Muscle of leg (tissue), 11 donors: ENCODE results near the gene FBXW2. TPM values are rescaled to one million over a fixed set of nuclear protein-coding genes. Genes with fewer than 3 reads are reported as not detected.

Source experiments
- DNase-seq: peaks from one replicate; pipeline ENCODE4 v3.0.0; 2013
- H3K27ac ChIP-seq: one replicate; pipeline ENCODE4 v1.5.1; 2013; ENCODE audit warnings: mild to moderate bottlenecking, low read length, control low read depth
- H3K27me3 ChIP-seq: one replicate; pipeline ENCODE4 v1.6.1; 2013; ENCODE audit warnings: low read length; ENCODE audit not compliant: control insufficient read depth, insufficient read depth
- H3K36me3 ChIP-seq: one replicate; pipeline ENCODE4 v1.6.1; 2013; ENCODE audit warnings: low read length; ENCODE audit not compliant: control insufficient read depth, insufficient read depth
- H3K4me1 ChIP-seq: one replicate; pipeline ENCODE4 v1.6.1; 2013; ENCODE audit warnings: low read length; ENCODE audit not compliant: control insufficient read depth, insufficient read depth
- H3K4me3 ChIP-seq: one replicate; pipeline ENCODE4 v1.5.1; 2013; ENCODE audit warnings: low read length, control low read depth
- H3K9me3 ChIP-seq: replicated peaks from 2 replicates; pipeline ENCODE4 v1.6.1; 2013; ENCODE audit warnings: low read depth, low read length; ENCODE audit not compliant: control insufficient read depth
- WGBS: methylation state at CpG from one replicate; pipeline ENCODE4 v1.1.5; 2013; ENCODE audit warnings: missing lambda C conversion rate; ENCODE audit not compliant: insufficient coverage; 5-methylcytosine and 5-hydroxymethylcytosine counted together
- polyA plus RNA-seq, 8 donors: library from polyadenylated mRNA; unstranded; fragments of 120-200 nt; gene quantifications; one replicate each; pipeline versions ENCODE4 v1.2.1 to v1.2.3, GENCODE V29; 2013; ENCODE audit warnings: inconsistent platforms in 1 of 8, low replicate concordance in 1 of 8; ENCODE audit not compliant: insufficient read length in 8 of 8, insufficient read depth in 1 of 8
- total RNA-seq: library from RNA; stranded (reverse); fragments of 120-200 nt; gene quantifications from one replicate; pipeline ENCODE4 v1.2.4, GENCODE V29; 2013

The FBXW2 gene
- total and polyA plus RNA-seq, 9 donors, result 22.6 to 35.1 (median 28.4) TPM

DNA sequence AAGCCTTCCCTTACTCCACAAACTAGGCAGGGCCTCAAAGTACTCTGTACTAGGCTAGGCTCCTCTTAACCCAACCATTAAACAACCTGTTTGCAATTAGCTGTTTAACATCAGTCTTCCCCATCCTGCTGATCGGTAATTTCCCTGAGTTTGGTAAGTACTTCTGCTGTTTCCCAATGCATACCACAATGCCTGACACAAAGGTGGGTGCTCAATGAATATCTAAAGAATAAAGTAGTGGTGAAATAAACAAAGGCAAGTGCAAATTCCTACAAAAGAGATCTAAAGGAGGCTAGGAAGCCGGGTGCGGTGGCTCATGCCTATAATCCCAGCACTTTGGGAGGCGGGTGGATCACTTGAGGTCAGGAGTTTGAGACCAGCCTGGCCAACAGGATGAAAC is 25.0 kb downstream of the FBXW2 start:
- Histone ChIP-seq H3K36me3 (peaks cover 57% of the 10 kb centered on the region), H3K4me3 (no peak overlapping the region), H3K9me3 (no peaks in the 10 kb centered on the region), H3K4me1 (no peaks in the 10 kb centered on the region), H3K27me3 (no peaks in the 10 kb centered on the region), H3K27ac (no peak overlapping the region)
- no peak for DNase-seq
- 97% methylated on average over 3 of the region's 4 CpGs for WGBS

DNA sequence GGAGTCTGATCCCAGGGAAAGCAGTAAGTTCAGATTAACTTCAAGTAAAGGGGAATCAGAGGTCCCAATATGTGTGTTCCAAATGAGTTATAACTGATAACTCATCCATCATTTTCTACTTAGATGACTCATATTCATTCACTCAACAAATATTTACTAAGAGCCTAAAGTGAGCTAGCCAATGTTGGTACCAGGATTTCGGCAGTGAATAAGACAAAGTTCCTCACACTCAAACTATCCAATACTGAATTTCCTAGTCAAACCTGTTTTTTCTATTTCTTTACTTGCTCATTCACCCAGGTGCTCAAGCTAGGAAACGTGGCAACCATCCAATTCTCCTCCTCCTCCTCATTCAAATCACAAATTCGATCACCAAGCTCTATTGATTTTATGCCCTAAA is 25.8 kb downstream of the FBXW2 start:
- H3K9me3 ChIP-seq, result no peaks in the 10 kb centered on the region

DNA sequence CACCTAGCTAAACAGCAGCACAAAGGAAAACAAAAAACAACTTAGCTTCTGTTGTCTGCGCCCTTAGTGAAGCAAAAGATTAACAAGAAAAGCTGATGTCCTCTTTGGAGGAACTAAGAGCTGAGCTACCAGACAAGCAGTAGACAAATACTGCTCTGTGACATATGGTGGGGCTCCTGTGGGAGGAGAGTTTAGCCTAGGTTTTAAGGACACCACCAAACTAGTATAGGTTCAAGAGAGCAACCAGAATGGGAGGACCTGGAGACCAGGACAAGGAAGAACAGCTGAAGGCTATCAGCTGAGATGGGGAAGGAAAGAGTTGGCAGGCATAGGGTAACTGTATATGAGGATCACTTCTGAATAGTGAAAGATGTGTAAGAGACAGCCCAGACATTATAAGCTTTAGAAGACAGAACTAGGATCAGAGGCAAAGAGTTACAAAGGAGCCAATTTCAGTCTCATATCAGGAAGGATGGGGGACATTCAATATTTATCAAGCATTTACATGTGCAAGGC is 27.2 kb downstream of the FBXW2 start:
- H3K27ac ChIP-seq, result peak overlapping the region; percentile 25
- no peaks in the 10 kb centered on the region for H3K4me1 ChIP-seq
- no peaks in the 10 kb centered on the region for H3K27me3 ChIP-seq
- no peaks in the 10 kb centered on the region for H3K9me3 ChIP-seq
- H3K4me3 ChIP-seq, result no peak overlapping the region
- peaks cover 56% of the 10 kb centered on the region for H3K36me3 ChIP-seq
- DNase-seq, result peak; percentile 34
- no CpG with 5 or more reads among the region's 1 CpG for WGBS

More for the DNA sequence above, 25.8 kb downstream of the FBXW2 start:
- WGBS, result 95% methylated on average over 3 of the region's 3 CpGs
- Histone ChIP-seq H3K4me3 (no peak overlapping the region), H3K36me3 (peaks cover 59% of the 10 kb centered on the region), H3K27ac (no peak overlapping the region), H3K27me3 (no peaks in the 10 kb centered on the region), H3K4me1 (no peaks in the 10 kb centered on the region)
- DNase-seq, result no peak

DNA sequence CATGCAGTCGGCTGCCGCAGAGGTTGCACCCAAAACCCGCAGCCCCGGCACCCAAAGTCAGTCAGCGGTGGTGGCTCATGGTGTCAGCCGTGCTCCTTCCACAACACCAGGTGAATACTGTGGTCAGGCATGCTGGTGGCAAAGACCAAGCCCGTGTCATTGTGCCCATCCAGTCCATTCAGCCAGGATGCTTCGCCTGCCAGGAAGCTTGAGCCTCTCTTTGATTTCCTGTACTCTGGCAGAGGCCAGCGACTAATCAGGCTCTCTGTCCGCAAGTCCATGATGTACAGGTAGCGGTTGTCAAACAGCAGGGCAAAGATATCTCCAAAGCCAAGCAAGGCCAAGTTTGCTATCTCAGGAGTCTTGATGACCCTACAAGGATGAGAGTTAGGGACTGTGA is 28.7 kb downstream of the FBXW2 start:
- DNase-seq, result no peak
- 89% methylated on average over 11 of the region's 11 CpGs for WGBS
- no peak overlapping the region for H3K4me3 ChIP-seq
- H3K4me1 ChIP-seq, result no peaks in the 10 kb centered on the region
- H3K27me3 ChIP-seq, result no peaks in the 10 kb centered on the region
- H3K27ac ChIP-seq, result no peak overlapping the region
- H3K36me3 ChIP-seq, result peaks cover 46% of the 10 kb centered on the region
- H3K9me3 ChIP-seq, result no peaks in the 10 kb centered on the region

DNA sequence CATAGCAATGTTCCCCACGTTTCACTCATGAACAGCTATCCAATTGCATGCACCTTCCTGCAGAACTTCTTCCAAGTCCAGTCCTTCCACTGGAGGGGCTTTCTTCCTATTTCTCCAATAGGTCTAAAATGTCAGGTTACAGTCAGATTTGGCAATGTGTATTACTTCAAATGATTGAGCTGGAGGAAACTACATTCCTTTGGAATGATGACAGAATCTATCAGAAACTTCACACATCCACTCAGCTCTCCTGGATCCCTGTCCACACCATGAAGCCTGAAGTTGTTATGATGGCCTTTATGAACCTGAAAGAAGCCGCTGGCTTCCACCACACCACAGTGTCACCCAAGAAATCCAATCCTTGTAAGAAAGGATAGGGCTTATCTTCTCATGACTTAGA is 32.2 kb downstream of the FBXW2 start:
- no peaks in the 10 kb centered on the region for H3K4me1 ChIP-seq
- DNase-seq, result no peak
- 40% methylated on average over 1 of the region's 2 CpGs for WGBS
- H3K36me3 ChIP-seq, result peaks cover 32% of the 10 kb centered on the region
- no peak overlapping the region for H3K4me3 ChIP-seq
- no peaks in the 10 kb centered on the region for H3K9me3 ChIP-seq
- no peaks in the 10 kb centered on the region for H3K27me3 ChIP-seq
- H3K27ac ChIP-seq, result no peak overlapping the region

DNA sequence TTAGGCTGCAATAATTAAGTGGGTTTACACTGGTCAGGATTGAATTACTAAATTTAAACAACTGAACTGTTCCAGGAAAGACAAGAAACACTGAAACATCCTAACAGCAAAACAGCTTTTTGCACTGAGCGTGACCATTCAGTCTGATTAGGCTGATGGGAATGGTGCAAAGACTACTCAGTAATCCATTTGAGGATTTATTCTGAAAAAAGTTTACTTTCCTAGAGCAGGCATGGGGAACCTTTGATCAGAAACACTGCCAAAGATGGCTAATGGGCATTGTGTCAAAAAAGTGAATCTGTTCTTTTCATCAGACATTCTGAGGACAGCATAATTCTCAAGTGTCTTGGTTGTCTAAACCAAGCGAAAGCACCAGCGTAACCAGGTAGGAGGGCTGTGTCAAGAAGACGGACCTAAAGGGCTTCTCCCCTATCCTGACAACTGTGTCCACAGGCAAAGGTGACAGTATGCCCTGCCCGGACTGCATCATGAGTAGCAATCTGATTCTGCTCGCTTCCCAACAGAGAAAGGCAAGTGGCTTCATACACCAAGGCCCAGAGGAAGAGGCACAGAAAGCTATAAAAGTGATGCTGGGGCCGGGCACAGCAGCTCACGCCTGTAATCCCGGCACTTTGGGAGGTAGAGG is 33.3 kb downstream of the FBXW2 start:
- no peak overlapping the region for H3K4me3 ChIP-seq
- H3K4me1 ChIP-seq, result no peaks in the 10 kb centered on the region
- peak; percentile 22 for DNase-seq
- H3K27me3 ChIP-seq, result no peaks in the 10 kb centered on the region
- no peak overlapping the region for H3K27ac ChIP-seq
- H3K36me3 ChIP-seq, result peaks cover 28% of the 10 kb centered on the region
- 93% methylated on average over 3 of the region's 9 CpGs for WGBS
- no peaks in the 10 kb centered on the region for H3K9me3 ChIP-seq

DNA sequence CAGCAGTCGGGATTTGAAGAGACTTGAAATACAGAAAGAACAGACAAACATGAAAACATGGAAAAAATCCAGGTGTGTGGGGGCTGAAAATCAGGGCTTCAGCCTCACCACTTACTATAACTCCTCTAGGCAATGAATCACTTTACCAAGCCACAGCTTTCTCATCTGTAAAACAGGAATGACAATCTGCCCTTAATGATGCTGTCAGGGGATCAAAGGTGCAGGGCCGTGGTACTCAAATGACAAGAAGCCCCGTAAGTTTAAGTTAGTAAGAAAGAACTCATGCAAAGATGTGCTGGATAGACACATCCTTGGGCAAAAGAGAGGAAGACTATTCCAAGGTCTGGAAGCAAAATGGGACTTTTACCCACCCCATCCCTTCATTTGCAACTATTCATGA is 34.7 kb downstream of the FBXW2 start:
- no peaks in the 10 kb centered on the region for H3K4me1 ChIP-seq
- H3K4me3 ChIP-seq, result no peak overlapping the region

DNA sequence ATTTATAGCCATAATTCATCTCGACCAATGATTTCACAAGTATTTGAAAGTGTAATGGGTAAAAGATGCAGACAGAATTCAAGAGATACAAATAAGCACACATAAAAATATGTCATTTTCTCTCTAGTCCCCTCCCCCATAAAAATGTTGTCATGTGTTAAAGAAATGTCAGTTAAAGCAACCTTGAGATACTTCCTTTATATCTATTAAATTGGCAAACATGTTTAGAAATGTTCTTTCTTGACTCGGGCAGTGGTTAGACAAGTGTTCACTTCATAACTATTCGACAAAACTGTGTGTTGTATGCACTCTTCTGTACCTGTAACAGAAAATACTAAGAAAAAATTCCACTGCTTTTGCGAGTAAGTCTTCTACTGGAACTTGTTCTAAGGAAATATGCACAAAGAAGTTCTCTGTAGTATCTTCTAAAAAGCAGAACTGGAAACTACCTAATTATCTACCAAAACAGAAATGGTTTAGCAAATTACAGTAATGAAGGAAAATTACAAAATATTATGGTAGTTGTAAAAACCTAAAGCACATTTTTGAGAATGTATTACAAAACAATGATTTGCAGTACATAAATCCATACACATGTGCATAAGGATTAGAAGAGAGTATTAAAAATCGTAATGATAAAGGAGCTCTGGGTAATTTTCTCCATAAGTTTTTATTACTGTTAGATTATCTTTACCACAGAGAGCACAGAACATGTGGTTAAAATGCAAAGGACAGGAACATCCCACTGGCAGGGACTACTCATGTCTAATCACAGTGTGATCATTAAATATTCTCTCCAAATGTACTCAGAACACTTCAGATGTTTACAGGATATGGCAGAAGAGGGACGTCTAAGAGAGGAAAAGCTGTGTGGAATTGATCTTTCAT is 35.9 kb downstream of the FBXW2 start:
- no CpG with 5 or more reads among the region's 6 CpGs for WGBS
- no peaks in the 10 kb centered on the region for H3K27me3 ChIP-seq
- no peak for DNase-seq
- H3K4me3 ChIP-seq, result no peak overlapping the region
- no peak overlapping the region for H3K27ac ChIP-seq
- H3K9me3 ChIP-seq, result no peaks in the 10 kb centered on the region
- peaks cover 8% of the 10 kb centered on the region for H3K36me3 ChIP-seq
- H3K4me1 ChIP-seq, result no peaks in the 10 kb centered on the region

More for the DNA sequence above, 34.7 kb downstream of the FBXW2 start:
- Histone ChIP-seq H3K36me3 (peaks cover 17% of the 10 kb centered on the region), H3K27ac (no peak overlapping the region), H3K27me3 (no peaks in the 10 kb centered on the region), H3K9me3 (no peaks in the 10 kb centered on the region)
- DNase-seq, result no peak
- 100% methylated on average over 1 of the region's 3 CpGs for WGBS

DNA sequence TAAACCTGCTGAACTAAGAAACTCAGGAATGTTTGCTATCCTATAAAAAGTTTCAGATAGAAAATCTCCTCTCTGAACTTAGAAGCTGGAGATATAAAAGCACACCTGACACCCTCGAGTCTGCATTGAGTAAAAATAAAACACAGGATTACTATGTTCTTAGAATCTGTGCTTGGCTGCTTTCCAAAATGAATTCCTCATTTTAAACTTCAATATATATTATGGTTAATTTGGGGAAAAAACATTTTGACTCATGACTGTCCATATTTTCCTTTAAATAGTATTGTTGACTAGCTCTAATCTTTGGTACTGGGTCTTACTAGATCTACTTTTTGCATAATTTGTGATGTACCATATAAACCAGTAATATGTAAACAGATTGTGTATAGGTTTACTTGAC is 36.7 kb downstream of the FBXW2 start:
- Histone ChIP-seq H3K9me3 (no peaks in the 10 kb centered on the region), H3K27ac (no peak overlapping the region), H3K27me3 (no peaks in the 10 kb centered on the region), H3K4me1 (no peaks in the 10 kb centered on the region), H3K36me3 (peaks cover 8% of the 10 kb centered on the region), H3K4me3 (no peak overlapping the region)
- WGBS, result no CpG with 5 or more reads among the region's 1 CpG
- DNase-seq, result no peak

DNA sequence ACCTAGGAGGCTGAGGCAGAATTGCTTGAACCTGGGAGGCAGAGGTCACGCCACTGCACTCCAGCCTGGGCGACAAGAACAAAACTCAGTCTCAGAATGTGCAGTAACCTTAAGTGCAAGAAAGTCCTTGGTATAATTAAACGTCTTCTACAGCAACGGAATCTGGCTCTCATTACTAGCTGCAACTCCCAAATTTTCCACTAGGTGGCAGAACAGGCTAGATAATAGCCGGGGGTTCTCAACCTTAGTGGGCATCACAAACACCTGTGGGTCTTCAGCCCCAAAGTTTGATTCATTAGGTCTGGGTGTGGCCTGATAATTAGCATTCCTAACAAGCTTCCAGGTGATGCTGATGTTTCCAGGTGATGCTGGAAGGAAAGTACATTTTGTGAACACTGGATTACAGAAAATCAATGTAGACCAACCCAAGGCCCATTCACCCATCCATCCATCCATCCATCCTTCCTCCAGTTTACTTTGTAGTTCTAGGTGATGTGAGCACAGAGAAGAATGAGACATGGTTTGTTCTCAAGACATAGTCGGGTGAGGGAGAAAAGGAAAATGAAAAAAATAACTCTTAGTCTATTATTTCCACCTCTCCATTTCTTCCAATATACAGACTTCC is 37.3 kb downstream of the FBXW2 start:
- no peak overlapping the region for H3K4me3 ChIP-seq
- no peaks in the 10 kb centered on the region for H3K27me3 ChIP-seq
- peak; percentile 66 for DNase-seq
- no peaks in the 10 kb centered on the region for H3K4me1 ChIP-seq
- H3K27ac ChIP-seq, result no peak overlapping the region
- WGBS, result 0% methylated on average over 2 of the region's 6 CpGs
- no peaks in the 10 kb centered on the region for H3K9me3 ChIP-seq
- H3K36me3 ChIP-seq, result peaks cover 6% of the 10 kb centered on the region
